HG03045 (cell line): ENCODE measurements around the gene MRPS18C.

Source experiments
- ATAC-seq: cut with Tn5 transposase; IDR thresholded peaks from one replicate; pipeline ENCODE4 v1.9.1; 2021; ENCODE audit warnings: mild to moderate bottlenecking, moderate library complexity; ENCODE audit not compliant: unreplicated experiment

MRPS18C gene

DNA sequence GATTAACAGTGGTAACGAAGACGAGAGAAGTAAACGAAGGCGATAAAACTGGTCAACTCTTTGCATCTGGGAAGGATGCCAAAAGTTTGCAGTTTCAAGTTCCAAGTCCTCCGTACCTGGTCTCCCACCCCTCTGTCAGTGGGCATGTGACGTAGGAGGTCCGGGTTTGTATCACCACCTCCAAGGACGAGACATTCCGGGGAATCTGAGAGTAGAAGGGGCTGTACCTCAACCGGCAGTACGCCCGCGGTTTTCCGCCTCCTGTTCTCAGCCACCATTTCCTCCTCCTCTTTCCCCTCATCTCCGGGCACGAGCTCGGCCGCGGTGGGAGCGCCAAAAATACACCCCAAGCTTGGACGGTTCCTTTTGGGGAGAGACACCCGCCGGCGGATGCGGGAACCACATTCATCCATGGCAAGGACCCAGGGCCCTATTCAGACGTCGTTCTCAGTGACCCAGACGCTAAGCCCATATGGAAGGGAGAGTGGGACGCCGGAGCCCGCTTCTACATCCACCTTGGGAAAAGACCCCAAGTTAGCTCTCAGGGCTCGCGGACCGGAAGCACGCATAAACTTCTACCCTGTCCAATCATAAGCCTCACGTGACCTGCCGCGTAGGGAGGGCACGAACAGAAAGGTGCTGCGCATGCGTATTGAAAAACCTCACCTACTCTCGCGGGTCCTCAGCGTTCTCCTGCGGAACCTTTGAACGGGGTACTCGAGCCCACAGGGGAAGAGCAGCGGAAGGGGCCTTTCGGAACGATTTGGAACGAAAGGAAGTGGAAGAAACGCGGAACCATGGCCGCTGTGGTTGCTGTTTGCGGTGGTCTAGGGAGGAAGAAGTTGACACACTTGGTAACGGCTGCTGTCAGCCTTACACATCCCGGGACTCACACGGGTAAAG is at the start of gene MRPS18C, which contains the start of gene HELQ:
Gene MRPS18C, plus strand, starts transcription at position 778 of the 903 bp plus-strand sequence. Its CDS starts 20 bp downstream, at position 798.
Gene HELQ, minus strand, starts transcription at position 543 of the 903 bp plus-strand sequence. Its CDS starts 130 bp downstream, at position 413.
- peak; percentile 94 for ATAC-seq

DNA sequence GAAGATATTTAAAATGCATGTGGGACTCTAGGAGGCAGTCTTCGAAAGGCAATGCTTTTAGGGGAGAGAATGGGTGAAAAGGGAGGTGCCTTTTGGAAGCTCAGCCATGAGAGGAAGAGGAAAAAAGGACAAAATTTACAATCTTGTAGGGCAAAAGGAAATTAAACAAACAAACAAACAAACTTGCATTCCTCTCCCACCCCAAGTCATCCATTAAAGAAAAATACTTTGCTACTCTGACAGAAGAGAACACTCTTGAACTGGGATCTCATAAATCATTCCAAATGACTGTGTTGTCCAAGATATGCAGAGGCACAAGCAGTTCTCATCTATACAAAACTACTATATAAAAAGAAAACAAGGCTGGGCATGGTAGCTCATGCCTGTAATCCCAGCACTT is 47.0 kb upstream of the MRPS18C start:
- ATAC-seq = no peak

DNA sequence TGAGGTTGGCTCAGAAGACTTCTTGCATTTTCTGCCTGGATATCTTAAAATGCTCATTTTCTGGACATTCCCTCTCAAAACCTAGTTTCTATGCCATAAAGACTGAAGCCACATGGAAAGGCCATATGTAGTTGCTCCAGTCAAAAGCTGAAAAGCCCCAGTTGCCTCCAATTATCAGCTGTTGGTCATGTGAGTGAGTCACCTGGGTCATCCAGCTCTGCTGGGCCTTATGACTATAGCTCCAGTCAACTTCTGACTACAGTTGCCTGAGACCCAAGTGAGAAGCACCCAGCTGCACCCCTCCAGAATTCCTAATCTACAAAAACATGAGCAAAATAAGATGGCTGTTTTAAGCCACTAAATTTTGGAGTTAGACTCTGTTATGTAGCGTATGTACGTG is 42.2 kb upstream of the MRPS18C start:
- no peak for ATAC-seq

DNA sequence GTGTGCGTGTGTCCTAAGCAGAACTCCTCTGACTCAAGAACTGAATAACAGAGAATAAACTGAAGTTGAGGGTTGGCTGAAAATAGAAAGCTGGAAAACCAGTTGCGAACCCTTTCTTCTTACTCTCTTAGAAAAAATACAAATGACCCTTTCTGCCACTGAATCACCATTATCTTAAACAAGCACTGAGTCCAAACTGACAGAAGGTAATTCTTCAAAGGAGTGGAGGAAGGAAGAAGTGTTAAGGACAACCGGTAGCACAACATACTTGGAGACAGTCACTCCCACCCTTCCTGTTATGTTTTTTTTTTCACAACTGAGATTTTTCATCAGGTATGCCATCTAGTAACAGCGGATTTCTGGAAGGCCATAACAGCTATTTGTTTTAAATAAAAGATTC is 38.3 kb upstream of the MRPS18C start:
- ATAC-seq = no peak

DNA sequence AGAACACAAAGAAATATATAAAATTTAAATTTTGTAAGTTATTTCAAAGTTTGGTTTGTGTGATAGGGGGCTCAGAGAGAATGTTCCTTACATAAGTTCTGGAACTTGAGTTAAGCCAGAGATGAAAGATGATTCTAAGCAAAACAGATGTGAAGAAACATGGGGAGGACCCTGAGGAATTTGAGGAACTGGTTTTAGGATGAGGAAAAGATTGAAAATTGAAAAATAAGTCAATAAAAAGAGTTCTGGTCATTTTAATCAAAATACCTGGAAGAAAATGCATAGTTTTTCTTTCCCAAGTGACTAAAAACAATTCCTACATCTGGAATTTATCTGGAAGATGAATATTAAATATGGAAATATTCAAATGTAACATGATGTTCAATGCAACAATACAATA is 37.6 kb upstream of the MRPS18C start:
- no peak for ATAC-seq

DNA sequence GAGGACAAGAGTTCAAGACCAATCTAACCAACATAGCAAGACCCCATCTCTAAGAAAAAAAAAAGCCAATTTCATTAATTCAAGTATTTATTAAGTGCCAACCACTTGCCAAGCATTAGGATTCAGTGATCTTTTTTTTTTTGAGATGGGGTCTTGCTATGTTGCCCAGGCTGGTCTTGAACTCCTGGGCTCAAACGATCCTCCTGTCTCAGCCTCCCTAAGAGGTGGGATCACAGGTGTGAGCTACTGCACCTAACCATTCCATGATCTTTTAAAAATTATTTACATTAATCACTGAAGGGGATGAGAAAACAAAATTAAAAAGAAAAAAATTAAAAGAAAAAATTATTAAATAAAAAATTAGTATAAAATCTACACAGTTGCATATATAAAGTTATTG is 24.7 kb upstream of the MRPS18C start:
- ATAC-seq = no peak

DNA sequence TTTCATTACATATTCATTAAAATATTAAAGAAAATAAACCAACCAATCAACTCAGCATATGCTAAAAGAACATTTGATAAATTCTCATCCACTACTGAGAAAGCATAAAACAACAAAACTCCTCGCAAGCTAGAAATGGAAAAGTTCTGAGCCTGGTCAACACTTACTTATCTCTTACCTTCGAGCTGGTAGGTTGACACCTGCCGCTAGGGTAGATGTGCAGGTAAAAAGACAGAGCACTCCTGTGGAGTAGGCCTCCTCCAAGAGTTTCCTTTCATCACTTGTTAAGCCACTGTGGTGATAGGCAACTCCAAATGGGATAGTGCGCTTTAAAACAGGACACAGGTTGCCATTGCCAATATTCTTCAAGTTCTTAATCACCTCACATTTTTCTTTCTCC is 19.2 kb upstream of the MRPS18C start:
- ATAC-seq = no peak

DNA sequence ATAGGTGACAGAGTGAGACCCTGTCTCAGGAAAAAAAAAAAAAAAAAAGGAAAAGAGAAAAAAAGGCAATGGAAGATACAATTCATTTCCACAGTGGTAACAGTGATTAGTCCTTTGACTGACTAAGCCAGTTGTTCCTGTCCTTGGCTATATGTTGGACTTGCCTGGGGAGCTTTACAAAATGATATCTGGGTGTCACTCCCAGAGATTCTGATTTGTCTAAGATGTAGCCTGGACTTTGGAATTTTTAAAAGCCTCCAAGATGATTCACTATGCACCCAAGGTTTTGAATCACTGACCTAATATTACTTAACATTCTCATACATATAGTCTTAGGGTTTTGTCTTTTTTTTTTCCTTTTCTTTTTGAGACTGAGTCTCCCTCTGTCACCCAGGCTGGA is 17.1 kb upstream of the MRPS18C start:
- no peak for ATAC-seq

DNA sequence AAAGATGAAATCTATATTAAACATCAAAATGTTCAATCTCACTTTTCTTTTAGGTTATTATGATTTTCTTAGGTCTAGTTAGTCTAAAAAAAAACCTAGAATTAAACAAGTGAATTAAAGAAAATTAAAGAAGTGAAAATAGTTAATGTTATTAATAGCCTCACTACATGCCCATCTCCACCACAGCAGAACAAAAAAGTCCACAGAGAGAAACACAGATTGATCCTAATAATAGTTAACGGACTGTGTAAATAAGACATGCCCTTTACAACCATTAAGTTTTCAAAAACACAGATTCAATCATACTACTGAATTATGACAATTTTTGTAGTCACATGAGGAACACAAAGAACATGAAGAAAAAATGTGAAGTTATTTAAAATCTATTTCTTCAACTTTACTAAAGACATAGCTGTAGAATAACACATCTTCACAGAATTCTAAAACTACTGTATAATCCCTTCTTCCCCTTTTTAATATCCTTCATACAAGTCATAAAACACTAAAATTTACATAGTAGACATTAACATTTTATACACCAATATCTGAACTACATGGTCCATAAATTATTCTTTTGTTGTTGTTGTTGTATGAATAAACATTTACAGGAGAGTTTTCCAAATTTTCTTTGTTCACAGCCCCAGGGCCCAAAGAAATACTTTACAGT is 15.6 kb upstream of the MRPS18C start:
- ATAC-seq = no peak

DNA sequence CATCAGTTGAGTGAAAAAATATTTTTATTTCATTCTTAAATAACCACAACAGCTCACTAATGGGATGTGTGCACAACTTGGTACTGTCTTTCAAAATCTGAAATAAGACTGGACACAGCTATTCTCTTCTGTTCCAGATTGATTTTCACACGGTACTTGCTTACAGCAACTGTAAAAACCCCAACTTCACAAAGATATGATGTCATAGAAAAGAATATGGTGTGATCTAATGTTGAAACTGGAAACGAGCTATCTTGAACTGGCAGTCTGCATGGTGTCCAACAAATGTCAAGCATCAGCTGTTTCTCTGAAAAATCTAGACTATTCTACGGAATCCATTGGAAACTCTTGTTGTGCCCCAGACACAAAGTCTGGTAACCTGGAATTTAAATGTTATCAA is 15.0 kb upstream of the MRPS18C start:
- no peak for ATAC-seq

DNA sequence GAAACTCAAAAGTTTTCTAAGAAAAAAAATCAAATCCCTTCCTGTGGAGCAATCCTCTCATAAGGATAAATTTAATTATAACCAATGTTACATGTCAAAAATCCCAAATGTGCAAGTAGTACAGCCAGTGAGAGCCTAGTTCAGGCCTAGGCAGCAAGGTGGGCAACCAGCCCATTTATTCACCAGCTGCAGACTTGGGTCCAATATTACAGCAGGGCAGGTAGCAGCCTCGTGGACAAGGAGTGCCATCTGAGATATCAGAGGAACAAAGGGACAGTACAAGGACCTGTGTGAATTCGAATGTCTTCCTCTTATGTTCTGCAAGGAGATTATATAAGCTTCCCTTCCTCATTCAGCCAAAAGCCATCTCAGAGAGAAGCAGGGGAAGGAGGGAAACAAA is 6.8 kb upstream of the MRPS18C start:
- no peak for ATAC-seq

DNA sequence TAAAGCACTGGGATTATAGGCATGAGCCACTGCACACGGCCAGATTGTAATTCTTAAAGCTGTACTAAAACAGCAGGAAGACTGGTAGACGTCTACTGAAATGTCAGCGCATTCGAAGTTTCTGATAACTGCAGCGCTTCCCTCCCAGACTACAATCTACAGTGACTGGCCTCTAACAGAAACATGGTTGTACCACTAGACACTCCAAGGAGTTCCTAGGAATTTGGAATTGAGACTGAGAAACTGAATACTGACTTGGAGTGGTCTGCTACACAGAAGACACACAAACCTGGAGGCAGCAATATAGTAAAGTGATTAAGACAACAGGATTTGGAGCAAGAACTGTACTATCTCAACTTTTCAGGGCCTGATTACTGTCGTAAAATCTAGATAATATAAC is 1.2 kb upstream of the MRPS18C start:
- ATAC-seq = no peak

DNA sequence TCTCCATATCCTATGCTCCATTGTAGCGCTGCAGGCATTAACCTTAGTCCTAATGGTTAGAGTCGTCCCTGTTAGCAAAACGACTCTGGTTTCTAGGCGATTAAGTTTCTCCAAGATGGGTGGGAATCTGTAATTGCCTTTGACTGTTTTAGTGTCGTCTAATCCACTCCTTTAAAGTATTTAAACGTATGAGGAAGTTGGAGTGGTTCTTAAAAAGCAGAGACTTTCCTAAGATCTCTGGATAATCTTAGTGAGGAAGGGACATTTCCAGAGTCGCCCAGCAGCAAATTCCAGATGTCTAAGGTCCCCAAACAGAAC is 285 bp downstream of the MRPS18C start:
- no peak for ATAC-seq

DNA sequence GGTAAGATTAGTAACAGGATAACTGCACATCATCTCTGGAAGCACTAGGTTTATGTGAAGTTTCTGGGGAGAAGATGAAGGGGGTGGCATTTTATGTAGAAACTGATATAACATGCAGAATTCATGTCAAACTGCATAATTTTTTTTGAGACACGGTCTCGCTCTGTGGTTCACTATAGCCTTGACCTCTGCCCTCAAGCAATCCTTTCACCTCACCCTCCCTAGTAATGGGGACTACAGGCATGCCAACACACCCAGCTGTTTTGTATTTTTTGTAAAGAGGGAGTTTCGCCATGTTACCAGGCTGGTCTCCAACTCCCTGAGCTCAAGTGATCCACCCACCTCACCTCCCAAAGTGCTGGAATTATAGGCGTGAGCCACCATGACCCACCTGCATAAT is 17.6 kb downstream of the MRPS18C start:
- no peak for ATAC-seq

DNA sequence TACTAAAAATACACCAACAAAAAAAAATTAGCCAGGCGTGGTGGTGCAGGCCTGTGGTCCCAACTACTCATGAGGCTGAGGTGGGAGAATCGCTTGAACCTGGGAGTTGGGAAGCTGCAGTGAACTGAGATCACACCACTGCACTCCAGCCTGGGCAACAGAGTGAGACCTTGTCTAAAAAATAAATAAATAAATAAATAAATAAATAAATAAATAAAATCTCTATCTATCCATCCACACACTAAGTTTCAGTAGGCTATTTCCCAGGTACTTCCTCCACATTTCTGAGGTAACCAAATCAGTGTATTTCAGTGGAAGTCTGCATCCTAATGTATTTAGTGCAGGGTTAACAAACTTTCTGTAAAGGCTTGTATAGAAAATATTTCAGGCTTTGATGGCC is 18.1 kb downstream of the MRPS18C start:
- ATAC-seq = no peak

DNA sequence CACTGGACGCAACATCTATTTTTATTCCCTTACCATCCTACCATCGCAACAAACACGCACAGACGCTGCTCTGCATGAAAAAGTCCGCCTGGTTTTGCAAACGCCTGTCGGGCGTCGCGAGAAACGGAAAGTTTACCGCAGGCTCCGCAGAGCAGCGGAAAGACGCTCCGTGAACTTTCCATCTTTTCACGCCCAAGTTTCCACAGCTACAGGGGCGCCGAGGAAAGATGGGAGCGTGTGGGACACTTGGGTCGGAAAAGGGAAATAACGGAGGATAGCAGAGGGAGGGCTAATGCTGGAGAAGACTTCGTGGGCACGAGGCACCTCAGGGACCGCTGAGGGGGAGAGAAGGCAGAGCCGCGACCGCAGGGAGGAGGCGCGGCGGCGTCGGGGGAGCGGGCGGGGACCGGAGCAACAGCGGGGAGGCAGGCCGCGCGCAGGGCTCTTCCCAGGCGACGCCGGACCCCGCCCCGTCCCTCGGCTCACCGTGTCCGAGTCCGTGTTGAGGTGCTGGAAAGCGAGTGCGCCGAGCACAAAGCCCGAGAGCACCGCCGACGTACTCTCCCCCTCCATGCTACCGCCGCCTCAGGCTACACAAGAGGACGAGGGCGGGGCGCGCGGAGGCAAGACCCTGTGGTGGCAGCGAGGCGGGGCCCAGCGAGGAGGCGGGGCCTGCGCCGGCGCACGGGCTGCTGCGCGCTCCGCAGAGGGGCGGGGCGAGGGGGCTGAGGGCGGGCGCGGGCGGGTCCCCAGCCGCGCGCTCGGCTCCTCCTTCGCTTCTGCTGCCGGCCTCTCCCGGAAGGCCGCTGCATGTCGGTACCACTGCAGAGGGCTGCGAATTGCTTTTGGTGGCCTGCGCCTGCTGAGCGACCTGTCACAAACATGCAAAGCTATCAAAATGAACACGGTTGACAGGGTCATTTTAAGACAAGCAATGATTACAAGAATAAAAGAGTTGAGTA is 28.9 kb downstream of the MRPS18C start, which contains the start of gene ABRAXAS1:
Gene ABRAXAS1, minus strand, starts transcription at position 601 of the 962 bp plus-strand sequence. Its CDS starts 28 bp downstream, at position 573.
- peak; percentile 97 for ATAC-seq

DNA sequence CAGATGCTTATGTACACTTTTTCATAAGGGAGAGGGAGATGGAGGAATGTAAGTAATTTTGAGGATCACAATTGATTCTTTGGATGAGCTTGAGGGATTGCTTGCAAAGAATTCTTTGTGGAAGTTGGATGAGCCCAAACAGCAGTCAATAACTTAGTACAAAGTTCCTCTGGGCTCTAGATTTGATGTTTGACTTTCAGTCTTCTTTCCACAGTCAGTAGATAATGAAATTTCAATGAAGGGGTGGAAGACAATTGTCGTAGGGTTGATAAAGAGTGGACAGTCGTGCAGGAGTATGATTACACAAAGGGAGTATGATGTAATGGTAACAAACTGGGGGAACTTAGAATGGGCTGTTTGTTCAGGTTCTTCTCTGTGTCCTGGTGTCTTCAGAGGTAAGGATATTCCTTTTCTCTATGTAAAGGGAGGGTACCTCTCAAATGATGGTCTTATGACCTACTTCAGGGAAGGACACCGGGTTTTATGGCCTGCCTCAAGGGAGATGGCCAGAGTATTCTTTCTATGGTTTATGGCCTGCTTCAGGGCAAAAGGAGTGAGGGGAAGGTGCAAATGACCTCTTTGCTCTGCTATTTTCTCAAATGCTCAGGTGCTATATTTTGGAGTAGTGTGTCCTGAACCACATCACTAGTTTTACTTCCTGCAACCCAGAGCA is 30.7 kb downstream of the MRPS18C start:
- ATAC-seq = no peak

DNA sequence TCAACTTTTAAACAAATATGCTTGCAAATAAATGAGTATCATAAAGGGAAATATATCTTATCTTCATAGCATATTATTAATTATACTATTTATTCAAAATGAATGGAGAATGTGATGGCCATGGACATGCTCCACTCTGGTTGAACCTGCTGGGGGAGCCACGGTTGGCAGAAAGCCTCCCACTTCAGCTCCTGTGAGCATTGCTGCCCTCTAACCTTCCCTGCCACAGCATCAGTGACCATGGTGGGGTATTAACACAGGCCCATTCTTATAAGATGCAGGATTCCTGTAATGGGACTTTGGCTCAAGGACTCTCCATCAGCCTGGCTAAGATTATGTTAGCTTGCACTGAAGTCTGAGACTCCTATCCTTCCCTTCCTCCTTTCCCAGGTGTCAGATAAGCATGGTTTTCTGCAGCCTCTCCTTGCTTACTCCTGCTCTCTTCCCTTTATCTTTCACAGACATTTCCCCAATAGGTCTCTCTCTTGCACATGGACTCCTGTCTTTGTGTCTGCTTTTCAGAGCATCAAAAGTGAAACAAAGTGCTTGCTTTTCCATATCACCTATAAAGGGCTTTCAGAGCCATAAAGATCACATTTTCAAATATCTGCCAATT is 34.0 kb downstream of the MRPS18C start:
- ATAC-seq = no peak

DNA sequence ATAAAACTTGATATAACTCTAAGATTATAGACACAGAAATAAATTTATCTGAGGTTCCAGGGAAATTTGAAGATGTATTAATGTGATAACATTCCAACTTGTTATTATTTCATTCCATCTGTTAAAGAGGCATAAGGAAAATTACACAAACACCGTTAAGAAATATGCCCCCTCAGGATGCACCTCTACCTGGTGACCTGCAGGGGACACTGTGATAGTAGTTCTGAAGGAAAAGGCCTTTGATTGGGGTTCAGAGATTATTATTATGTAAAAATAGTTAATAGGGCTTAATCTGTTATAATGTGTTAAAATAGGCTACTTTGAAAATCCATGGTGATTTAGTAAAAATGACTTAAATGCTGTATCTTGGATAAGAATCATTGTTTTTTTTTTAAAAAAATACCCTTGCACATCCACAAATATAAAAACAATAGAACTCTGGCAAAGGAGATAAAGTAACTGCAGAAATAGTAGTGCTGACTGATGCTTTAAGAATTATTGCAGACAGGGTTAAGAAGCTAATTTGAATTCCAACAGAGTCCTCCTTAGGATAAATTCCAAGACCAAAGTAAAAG is 35.1 kb downstream of the MRPS18C start:
- peak; percentile 59 for ATAC-seq
